Mesenchymal stem cell (in vitro differentiated cells and primary cell): Measurements from ENCODE around the gene RGS14. TPM values are rescaled to one million over a fixed set of nuclear protein-coding genes. Genes with fewer than 3 reads are reported as not detected.
A peak's percentile ranks its signal among the peaks of the same experiment; 100 is the strongest.

Source experiments
- DNase-seq: peaks from one replicate; pipeline ENCODE4 v3.0.0-alpha.2; 2013
- H2AFZ ChIP-seq: one replicate; pipeline ENCODE4 v1.6.1; 2013; ENCODE audit warnings: low read depth, mild to moderate bottlenecking, control low read depth, inconsistent platforms, low read length, moderate library complexity
- H2AK5ac ChIP-seq: 2 replicates; pipeline ENCODE4 v1.6.1; 2013; ENCODE audit warnings: low read length, moderate library complexity, mild to moderate bottlenecking, inconsistent platforms; ENCODE audit not compliant: severe bottlenecking
- H2BK120ac ChIP-seq: one replicate; pipeline ENCODE4 v1.6.1; 2013; ENCODE audit warnings: low read depth, mild to moderate bottlenecking, inconsistent platforms, low read length, moderate library complexity
- H2BK12ac ChIP-seq, 2 experiments: one replicate each; pipeline ENCODE4 v1.6.1; 2013; ENCODE audit warnings: inconsistent platforms in 2 of 2, low read length in 2 of 2, mild to moderate bottlenecking in 2 of 2, moderate library complexity in 2 of 2, control low read depth in 1 of 2
- H2BK15ac ChIP-seq: one replicate; pipeline ENCODE4 v1.6.1; 2013; ENCODE audit warnings: mild to moderate bottlenecking, low read depth, inconsistent platforms; ENCODE audit not compliant: poor library complexity, severe bottlenecking
- H2BK5ac ChIP-seq: 2 replicates; pipeline ENCODE4 v1.6.1; 2013; ENCODE audit warnings: low read depth, mild to moderate bottlenecking, low read length, control low read depth, inconsistent platforms; ENCODE audit not compliant: poor library complexity, severe bottlenecking
- H3K14ac ChIP-seq, 2 experiments: one replicate each; pipeline ENCODE4 v1.6.1; 2013; ENCODE audit warnings: inconsistent platforms in 2 of 2, low read length in 2 of 2, control low read depth in 1 of 2, mild to moderate bottlenecking in 1 of 2, moderate library complexity in 1 of 2
- H3K18ac ChIP-seq, 2 experiments: one replicate each; pipeline ENCODE4 v1.6.1; 2013; ENCODE audit warnings: inconsistent platforms in 2 of 2, low read length in 2 of 2, control low read depth in 1 of 2, low read depth in 1 of 2, mild to moderate bottlenecking in 1 of 2
- H3K23ac ChIP-seq, 2 experiments: one replicate each; pipeline ENCODE4 v1.6.1; 2013; ENCODE audit warnings: inconsistent platforms in 2 of 2, low read length in 2 of 2, mild to moderate bottlenecking in 2 of 2, moderate library complexity in 2 of 2, control low read depth in 1 of 2
- H3K27ac ChIP-seq: 2 replicates; pipeline ENCODE4 v1.5.1; 2013; ENCODE audit warnings: mild to moderate bottlenecking, moderate library complexity, low read length, control low read depth, inconsistent platforms; ENCODE audit not compliant: poor library complexity, severe bottlenecking
- H3K27me3 ChIP-seq, 2 experiments: 2 replicates each; pipeline versions ENCODE4 v1.6.1 to v1.7.0; 2013; ENCODE audit warnings: low read length in 2 of 2, mild to moderate bottlenecking in 2 of 2, moderate library complexity in 2 of 2, control low read depth in 1 of 2, inconsistent platforms in 1 of 2; ENCODE audit not compliant: control insufficient read depth in 1 of 2, insufficient read depth in 1 of 2
- H3K36me3 ChIP-seq, 2 experiments: 2 replicates each; pipeline versions ENCODE4 v1.6.1 to v1.7.0; 2013; ENCODE audit warnings: low read length in 2 of 2, control low read depth in 1 of 2, inconsistent platforms in 1 of 2, low read depth in 1 of 2, mild to moderate bottlenecking in 1 of 2; ENCODE audit not compliant: insufficient read depth in 2 of 2, control insufficient read depth in 1 of 2
- H3K4ac ChIP-seq, 2 experiments: one replicate each; pipeline ENCODE4 v1.6.1; 2013; ENCODE audit warnings: inconsistent platforms in 2 of 2, low read length in 2 of 2, mild to moderate bottlenecking in 2 of 2, moderate library complexity in 2 of 2, control low read depth in 1 of 2, low read depth in 1 of 2
- H3K4me1 ChIP-seq: 2 replicates; pipeline ENCODE4 v1.6.1; 2013; ENCODE audit warnings: low read depth, low read length, control low read depth; ENCODE audit not compliant: control insufficient read depth, insufficient read depth
- H3K4me2 ChIP-seq: 2 replicates; pipeline ENCODE4 v1.6.1; 2013; ENCODE audit warnings: low read length, mild to moderate bottlenecking, inconsistent platforms; ENCODE audit not compliant: poor library complexity, severe bottlenecking
- H3K4me3 ChIP-seq, 2 experiments: 2 replicates each; pipeline versions ENCODE4 v1.5.1 to v1.7.0; 2013; ENCODE audit warnings: low read length in 2 of 2, mild to moderate bottlenecking in 2 of 2, control low read depth in 1 of 2, low read depth in 1 of 2; ENCODE audit not compliant: insufficient read depth in 1 of 2
- H3K79me1 ChIP-seq: replicated peaks from 2 replicates; pipeline ENCODE4 v1.6.1; 2013; ENCODE audit warnings: mild to moderate bottlenecking, control low read depth, low read length, inconsistent platforms; ENCODE audit not compliant: poor library complexity, severe bottlenecking
- H3K9ac ChIP-seq: 2 replicates; pipeline ENCODE4 v1.7.0; 2013; ENCODE audit warnings: mild to moderate bottlenecking, low read length, moderate library complexity
- H3K9me3 ChIP-seq: 2 replicates; pipeline ENCODE4 v1.7.0; 2013; ENCODE audit warnings: mild to moderate bottlenecking, low read length; ENCODE audit not compliant: control insufficient read depth
- H4K8ac ChIP-seq: one replicate; pipeline ENCODE4 v1.6.1; 2013; ENCODE audit warnings: inconsistent platforms, mild to moderate bottlenecking, low read length, moderate library complexity
- H4K91ac ChIP-seq: one replicate; pipeline ENCODE4 v1.6.1; 2013; ENCODE audit warnings: mild to moderate bottlenecking, low read length, inconsistent platforms
- WGBS: methylation state at CpG from one replicate; pipeline ENCODE4 v1.1.7; 2013; ENCODE audit warnings: mixed read lengths; 5-methylcytosine and 5-hydroxymethylcytosine counted together
- polyA plus RNA-seq, 2 experiments: library from polyadenylated mRNA; stranded (reverse); fragments of 200-250 nt; gene quantifications; one replicate each; pipeline ENCODE4 v1.2.3, GENCODE V29; 2013

Gene RGS14, protein sequence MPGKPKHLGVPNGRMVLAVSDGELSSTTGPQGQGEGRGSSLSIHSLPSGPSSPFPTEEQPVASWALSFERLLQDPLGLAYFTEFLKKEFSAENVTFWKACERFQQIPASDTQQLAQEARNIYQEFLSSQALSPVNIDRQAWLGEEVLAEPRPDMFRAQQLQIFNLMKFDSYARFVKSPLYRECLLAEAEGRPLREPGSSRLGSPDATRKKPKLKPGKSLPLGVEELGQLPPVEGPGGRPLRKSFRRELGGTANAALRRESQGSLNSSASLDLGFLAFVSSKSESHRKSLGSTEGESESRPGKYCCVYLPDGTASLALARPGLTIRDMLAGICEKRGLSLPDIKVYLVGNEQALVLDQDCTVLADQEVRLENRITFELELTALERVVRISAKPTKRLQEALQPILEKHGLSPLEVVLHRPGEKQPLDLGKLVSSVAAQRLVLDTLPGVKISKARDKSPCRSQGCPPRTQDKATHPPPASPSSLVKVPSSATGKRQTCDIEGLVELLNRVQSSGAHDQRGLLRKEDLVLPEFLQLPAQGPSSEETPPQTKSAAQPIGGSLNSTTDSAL
- 16.7 TPM for polyA plus RNA-seq (2013, experiment 1 of 2)
- polyA plus RNA-seq (2013, experiment 2 of 2): 15.9 TPM

DNA sequence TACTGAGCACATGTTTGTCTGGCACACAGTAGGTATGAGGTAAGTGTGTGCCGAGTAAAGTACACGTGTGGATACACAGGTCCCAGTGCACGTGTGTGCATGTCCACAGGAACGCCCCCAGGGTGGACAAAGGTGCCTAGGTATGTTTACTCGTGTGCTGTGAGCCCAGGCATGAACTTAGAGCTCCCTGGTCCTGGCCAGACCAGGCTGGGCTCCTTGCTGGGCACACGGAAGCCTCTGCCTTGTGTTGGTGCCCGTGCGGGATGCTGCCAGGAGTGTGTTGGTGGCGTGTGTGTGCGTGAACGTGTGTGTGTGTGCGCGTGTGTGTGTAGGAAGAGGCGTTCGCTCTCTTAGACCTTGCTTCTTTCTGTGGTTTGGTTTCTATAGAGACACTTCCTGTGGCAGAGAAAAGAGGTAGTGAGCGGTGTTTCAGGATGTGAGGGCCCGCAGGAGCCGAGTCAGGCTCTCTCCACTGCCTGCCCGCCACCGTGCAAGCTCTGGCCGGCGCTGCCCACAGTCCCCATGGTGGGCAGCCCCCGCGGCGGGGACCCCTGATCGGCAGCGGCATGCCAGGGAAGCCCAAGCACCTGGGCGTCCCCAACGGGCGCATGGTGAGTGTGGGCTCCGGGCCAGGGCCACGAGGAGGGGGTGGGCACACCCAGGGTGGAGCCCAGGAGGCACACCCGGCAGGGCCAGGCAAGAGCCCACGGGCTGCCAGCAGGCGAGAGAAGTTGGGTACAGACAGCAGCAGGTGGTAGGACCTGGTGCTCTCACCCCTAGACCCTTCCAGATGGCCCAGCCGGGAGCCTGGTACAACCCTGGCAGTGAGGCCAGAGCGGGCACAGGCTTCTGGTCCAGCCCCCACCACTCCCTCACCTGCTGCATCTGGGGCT lies at the start of gene RGS14:
TSS of gene RGS14 (plus strand) at position 466 of the 893 bp plus-strand sequence. CDS start at position 567, 101 bp downstream.
- Histone ChIP-seq H3K4me2 (no peak within 1 kb of the TSS), H3K9ac (no peak within 1 kb of the TSS)

DNA sequence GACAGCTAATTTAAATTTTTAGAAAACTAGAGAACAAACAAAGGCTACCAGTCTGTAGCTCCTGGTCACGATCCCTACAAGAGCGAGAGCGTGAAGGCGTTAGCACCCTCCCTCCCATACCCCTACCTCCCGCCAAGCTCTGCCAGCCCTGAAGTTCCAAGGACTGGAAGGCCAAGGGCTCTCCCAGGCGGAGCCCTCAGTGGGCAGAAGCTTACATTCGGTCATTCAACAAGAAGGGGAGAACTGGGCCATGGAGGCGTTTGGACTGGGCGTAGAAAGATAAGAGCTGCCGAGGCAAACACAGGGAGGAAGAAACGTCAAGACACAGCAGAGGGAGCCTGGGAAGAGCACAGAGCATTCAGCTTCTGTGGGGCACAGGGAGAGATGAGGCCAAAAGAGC lies 49.0 kb upstream of the RGS14 start:
- Histone ChIP-seq H3K27ac (no peak overlapping the region), H2BK12ac (no peak overlapping the region), H3K4ac (no peak overlapping the region), H3K9me3 (no peaks in the 10 kb centered on the region), H2AK5ac (no peak overlapping the region), H3K23ac (no peak overlapping the region), H2BK5ac (no peak overlapping the region), H4K8ac (no peak overlapping the region), H2AFZ (no peak overlapping the region), H3K36me3 (peaks cover 29 to 36% of the 10 kb centered on the region in 2 experiments), H3K9ac (no peak overlapping the region), H3K4me3 (no peak overlapping the region), H2BK120ac (no peak overlapping the region), H3K4me1 (peaks cover 33% of the 10 kb centered on the region), H3K14ac (no peak overlapping the region), H4K91ac (peak overlapping the region; percentile 20), H2BK15ac (no peak overlapping the region), H3K27me3 (no peaks in the 10 kb centered on the region), H3K4me2 (no peak overlapping the region), H3K18ac (no peak overlapping the region), H3K79me1 (peaks cover 28% of the 10 kb centered on the region)
- WGBS: 96% methylated on average over 11 of the region's 11 CpGs
- no peak for DNase-seq

More for the DNA sequence above, at the start of gene RGS14:
- Histone ChIP-seq H3K27me3 (peaks cover 0 to 62% of the 10 kb centered on the region in 2 experiments), H3K9me3 (peaks cover 7% of the 10 kb centered on the region), H3K14ac (peak within 1 kb of the TSS in 1 of 2 experiments; percentile 83), H2BK15ac (peak within 1 kb of the TSS; percentile 29), H3K4me1 (peaks cover 12% of the 10 kb centered on the region), H3K4me3 (peak within 1 kb of the TSS in 1 of 2 experiments; percentile 14), H2BK120ac (peak within 1 kb of the TSS; percentile 51), H2BK12ac (peak within 1 kb of the TSS; percentile 81 to 88), H3K18ac (peak within 1 kb of the TSS; percentile 61 to 85), H4K8ac (peak within 1 kb of the TSS; percentile 81), H3K4ac (peak within 1 kb of the TSS; percentile 76 to 88), H3K36me3 (no peaks in the 10 kb centered on the region), H2AFZ (peak within 1 kb of the TSS; percentile 42), H2BK5ac (no peak within 1 kb of the TSS), H3K79me1 (no peaks in the 10 kb centered on the region), H4K91ac (peak within 1 kb of the TSS; percentile 92), H3K23ac (no peak within 1 kb of the TSS), H3K27ac (no peak within 1 kb of the TSS), H2AK5ac (peak within 1 kb of the TSS; percentile 53)
- DNase-seq: peak; percentile 73
- 64% methylated on average over 37 of the region's 37 CpGs for WGBS

DNA sequence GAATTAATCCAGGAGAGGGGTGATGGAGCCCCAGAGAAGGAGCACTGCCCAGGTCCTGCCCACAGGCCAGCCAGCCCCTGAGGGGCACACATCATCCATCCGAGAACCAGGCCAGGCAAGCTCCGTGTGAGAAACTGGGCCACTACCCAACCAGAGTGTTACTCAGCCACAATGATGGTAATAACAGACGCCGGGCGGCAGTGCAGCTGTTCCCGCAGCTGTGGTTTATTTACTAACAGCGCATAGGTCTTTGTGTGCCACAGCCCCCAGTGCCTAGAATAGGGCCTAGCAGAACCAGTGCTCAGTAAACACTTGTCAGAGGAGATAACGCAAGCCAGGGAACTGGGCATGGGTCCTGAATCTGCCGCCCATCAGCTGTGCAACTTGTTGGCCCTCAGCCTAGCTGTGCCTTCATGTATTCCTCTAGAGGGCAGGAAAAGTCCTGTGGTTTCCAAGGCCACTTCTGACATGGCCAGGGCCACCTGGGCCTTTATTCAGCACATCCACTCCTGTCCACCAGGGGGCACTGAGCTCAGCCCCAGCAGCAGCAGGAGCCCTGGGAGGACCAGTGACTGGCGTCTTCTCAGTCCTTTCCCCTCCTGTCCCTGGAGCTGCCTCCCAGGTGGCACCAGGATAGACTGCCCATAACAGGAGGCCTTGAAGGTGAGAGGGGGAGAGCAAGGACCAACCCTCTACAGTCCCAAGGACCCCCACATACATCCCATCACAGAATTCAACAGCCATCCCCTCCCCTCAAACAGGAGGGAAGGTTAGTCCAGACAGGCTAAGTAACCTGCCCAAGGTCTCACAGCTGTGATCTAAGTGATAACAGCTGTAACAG lies 48.2 kb upstream of the RGS14 start:
- Histone ChIP-seq H4K91ac (no peak overlapping the region), H3K4ac (no peak overlapping the region)
- peak; percentile 75 for DNase-seq

More for the DNA sequence above, 48.2 kb upstream of the RGS14 start:
- H2BK15ac ChIP-seq: no peak overlapping the region
- H3K27me3 ChIP-seq: no peaks in the 10 kb centered on the region
- peaks cover 33% of the 10 kb centered on the region for H3K4me1 ChIP-seq
- no peak overlapping the region for H2BK120ac ChIP-seq
- H2BK5ac ChIP-seq: no peak overlapping the region
- no peak overlapping the region for H2BK12ac ChIP-seq
- H2AFZ ChIP-seq: no peak overlapping the region
- H3K18ac ChIP-seq: no peak overlapping the region
- H2AK5ac ChIP-seq: peak overlapping the region; percentile 11
- WGBS: 88% methylated on average over 9 of the region's 10 CpGs
- no peak overlapping the region for H4K8ac ChIP-seq
- H3K4me3 ChIP-seq: no peak overlapping the region
- no peak overlapping the region for H3K9ac ChIP-seq
- no peak overlapping the region for H3K23ac ChIP-seq
- H3K36me3 ChIP-seq: peaks cover 29 to 36% of the 10 kb centered on the region in 2 experiments
- H3K14ac ChIP-seq: no peak overlapping the region
- H3K9me3 ChIP-seq: no peaks in the 10 kb centered on the region
- H3K4me2 ChIP-seq: no peak overlapping the region
- peaks cover 35% of the 10 kb centered on the region for H3K79me1 ChIP-seq
- no peak overlapping the region for H3K27ac ChIP-seq
